Adipose tissue (tissue), 3 donors: ENCODE results near the gene SLC2A14. TPM values are rescaled to one million over a fixed set of nuclear protein-coding genes. Genes with fewer than 3 reads are reported as not detected.
"Not testable (repeated sequence)": the region's sequence is repeated elsewhere in the genome, so short reads cannot be mapped to it uniquely, and the experiment has no call there.

Experiments used
- H3K27ac ChIP-seq: one replicate; pipeline ENCODE4 v1.5.1; 2013; ENCODE audit warnings: low read depth, low read length
- WGBS, 3 donors: extraction: QIAGEN DNeasy Blood & Tissue Kit; methylation state at CpG; one replicate each; pipeline ENCODE4 v1.1.7; 2013; 5-methylcytosine and 5-hydroxymethylcytosine counted together
- polyA plus RNA-seq, 3 donors: library from polyadenylated mRNA; stranded (reverse); fragments of 200-250 nt; gene quantifications; one replicate each; pipeline ENCODE4 v1.2.3, GENCODE V29; 2013
- donor health status: healthy with polysubstance abuse.
- donor health status: Bipolar disorder and iron deficiency.
- donor health status: healthy.

Gene SLC2A14
- polyA plus RNA-seq, 3 donors = 0.13 to 5.3 TPM; not detected in 1

DNA sequence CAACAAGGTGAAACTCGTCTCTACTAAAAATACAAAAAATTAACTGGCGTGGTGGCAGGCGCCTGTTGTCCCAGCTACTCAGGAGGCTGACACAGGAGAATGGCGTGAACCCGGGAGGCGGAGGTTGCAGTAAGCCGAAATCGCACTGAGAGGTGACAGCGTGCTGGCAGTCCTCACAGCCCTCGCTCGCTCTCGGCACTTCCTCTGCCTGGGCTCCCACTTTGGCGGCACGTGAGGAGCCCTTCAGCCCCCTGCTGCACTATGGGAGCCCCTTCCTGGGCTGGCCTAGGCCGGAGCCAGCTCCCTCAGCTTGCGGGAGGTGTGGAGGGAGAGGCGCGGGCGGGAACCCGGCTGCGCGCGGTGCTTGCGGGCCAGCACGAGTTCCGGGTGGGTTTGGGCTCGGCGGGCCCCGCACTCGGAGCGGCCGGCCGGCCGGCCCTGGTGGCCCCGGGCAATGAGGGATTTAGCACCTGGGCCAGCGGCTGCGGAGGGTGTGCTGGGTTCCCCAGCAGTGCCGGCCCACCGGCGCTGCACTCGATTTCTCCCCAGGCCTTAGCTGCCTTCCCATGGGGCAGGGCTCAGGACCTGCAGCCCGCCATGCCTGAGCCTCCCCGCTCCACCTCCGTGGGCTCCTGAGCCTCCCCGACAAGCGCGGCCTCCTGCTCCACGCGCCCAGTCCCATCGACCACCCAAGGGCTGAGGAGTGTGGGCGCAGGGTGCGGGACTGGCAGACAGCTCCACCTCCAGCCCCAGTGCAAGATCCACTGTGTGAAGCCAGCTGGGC, 8.4 kb upstream of the SLC2A14 start:
- not testable (repeated sequence) for H3K27ac ChIP-seq
- 89 to 96% (median 94%) methylated on average over 37 to 52 of the region's 52 CpGs for WGBS, 3 donors

DNA sequence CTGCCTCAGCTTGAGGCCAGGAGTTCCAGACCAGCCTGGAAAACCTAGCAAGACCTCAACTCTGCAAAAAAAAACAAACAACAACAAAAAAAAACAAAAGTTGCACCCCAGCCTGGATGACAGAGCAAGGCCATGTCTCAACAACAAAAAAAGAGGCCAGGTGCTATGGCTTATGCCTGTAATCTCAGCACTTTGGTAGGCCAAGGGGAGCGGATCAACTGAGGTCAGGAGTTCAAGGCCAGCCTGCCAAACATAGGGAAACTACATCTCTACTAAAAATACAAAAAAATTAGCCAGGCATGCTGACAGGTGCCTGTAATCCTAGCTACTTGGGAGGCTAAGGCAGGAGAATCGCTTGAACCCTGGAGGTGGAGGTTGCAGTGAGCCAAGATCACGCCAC, 6.5 kb upstream of the SLC2A14 start:
- no peak overlapping the region for H3K27ac ChIP-seq
- 85 to 91% (median 88%) methylated on average over 3 of the region's 3 CpGs for WGBS, 3 donors

DNA sequence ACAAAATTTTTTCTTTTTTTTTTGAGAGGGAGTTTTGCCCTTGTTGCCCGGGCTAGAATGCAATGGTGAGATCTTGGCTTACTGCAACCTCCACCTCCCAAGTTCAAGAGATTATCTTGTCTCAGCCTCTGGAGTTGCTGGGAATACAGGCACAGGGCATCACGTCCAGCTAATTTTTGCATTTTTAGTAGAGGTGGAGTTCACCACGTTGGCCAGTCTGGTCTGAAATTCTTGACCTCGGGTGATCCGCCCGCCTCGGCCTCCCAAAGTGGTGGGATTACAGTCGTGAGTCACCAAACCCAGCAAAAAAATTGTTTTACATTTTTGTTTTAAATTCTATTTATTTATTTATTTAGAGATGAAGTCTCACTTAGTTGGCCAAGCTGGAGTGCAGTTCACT, 4.7 kb upstream of the SLC2A14 start:
- no peak overlapping the region for H3K27ac ChIP-seq
- 83 to 87% (median 85%) methylated on average over 8 of the region's 8 CpGs for WGBS, 3 donors

DNA sequence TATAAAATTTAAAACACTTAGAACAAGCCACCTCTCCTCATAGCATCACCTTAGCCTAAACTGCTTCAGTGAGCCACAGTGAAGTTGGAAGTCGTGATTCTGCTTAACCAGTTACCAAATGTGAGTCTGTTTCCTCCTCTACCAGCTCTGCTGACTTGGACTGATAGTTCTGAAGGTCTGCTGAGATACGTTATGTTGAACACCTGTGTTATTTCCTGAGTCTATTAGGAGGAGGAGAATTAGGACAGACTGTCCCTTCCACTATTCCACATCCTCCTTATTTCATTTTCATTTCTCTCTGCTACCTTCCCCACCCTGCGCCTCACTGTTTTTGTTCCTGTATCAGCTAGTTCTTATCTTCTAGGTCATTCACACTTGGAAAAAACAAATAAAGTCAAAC, 2.4 kb downstream of the SLC2A14 start:
- 24 to 56% (median 52%) methylated on average over 3 of the region's 3 CpGs for WGBS, 3 donors
- H3K27ac ChIP-seq = no peak overlapping the region

DNA sequence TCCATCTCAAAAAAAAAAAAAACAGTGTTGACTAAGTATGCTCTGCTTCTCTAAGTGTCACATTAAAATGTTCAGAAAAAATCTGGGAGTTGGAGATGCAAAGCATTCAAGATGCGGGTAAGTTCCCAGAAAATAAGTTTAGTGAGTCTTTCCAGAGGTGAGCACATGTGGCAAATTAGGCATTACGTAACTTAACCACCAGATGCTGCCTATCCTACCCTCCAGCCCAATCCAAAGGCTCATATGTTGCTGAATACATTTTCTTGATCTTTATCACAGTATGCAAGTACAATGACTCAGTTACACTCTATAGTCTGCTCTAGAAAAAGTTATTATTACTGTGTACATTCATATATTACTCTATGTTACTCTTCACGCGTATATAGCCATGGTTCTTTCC, 3.6 kb downstream of the SLC2A14 start:
- no peak overlapping the region for H3K27ac ChIP-seq
- WGBS, 3 donors = 91 to 93% (median 92%) methylated on average over 4 of the region's 4 CpGs

DNA sequence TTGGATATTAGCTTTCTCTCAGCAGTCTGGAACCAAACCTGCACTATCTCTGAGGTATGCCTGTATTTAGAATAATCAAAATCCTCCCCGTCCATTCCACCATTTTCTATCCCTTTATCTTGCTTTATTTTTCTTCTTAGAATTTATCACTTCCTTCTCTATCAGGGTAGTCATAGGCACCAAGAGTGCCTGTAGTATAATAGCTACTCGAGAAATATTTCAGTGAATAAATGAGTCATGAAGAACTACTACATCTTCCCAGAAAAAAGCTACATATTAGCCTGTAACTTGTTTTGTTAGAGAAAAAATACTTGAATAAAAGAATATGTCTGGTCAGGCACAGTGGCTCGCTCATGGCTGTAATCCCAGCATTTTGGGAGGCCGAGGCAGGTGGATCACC, 4.3 kb downstream of the SLC2A14 start:
- 77 to 89% (median 80%) methylated on average over 4 of the region's 4 CpGs for WGBS, 3 donors
- no peak overlapping the region for H3K27ac ChIP-seq

DNA sequence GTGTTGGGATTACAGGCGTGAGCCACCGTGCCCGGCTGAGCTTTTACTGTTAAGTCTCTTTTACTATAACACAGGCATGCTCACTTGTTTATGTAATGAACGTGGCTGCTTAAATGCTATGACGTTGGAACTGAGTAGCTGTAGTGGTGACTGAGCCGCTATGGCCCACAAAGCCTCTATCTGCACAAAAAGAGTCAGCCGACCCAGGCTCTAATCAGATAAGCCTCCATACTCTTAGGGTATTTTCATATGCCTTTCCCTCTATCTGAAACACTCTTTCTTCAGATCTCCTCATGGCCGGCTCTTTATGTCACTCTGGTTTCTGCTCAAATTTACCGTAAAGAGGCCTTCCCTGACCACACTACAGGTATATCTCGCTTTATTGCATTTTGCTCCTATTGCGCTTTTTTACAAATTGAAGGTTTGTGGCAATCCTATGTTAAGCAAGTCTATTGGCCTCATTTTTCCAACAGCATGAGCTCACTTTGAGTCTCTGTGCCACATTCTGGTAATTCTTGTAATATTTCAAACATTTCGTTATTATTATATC, 8.0 kb downstream of the SLC2A14 start:
- WGBS, 3 donors = 89 to 91% (median 90%) methylated on average over 12 of the region's 12 CpGs
- H3K27ac ChIP-seq = no peak overlapping the region

DNA sequence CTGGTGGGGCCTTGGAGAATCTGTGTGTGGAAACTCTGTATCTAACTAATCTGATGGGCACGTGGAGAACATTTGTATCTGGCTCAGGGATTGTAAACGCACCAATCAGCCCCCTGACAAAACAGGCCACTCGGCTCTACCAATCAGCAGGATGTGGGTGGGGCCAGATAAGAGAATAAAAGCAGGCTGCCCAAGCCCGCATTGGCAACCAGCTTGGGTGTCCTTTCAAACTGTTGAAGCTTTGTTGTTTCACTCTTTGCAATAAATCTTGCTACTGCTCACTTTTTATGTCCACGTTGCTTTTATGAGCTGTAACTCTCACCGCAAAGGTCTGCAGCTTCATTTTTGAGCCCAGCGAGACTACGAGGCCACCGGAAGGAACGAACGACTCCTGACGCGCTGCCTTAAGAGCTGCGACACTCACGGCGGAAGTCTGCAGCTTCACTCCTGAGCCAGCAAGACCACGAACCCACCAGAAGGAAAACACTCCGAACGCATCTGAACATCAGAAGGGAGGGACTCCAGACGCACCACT, 9.8 kb downstream of the SLC2A14 start:
- H3K27ac ChIP-seq = not testable (repeated sequence)
- WGBS, 3 donors = 67 to 82% (median 71%) methylated on average over 20 of the region's 20 CpGs

DNA sequence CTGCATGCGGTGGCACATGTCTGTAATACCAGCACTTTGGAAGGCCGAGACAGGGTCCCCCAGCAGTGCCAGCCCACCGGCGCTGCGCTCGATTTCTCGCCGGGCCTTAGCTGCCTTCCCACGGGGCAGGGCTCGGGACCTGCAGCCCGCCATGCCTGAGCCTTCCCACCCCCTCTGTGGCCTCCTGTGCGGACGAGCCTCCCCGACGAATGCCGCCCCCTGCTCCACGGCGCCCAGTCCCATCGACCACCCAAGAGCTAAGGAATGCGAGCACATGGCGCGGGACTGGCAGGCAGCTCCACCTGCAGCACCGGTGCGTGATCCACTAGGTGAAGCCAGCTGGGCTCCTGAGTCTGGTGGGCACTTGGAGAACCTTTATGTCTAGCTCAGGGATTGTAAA, 10.4 kb downstream of the SLC2A14 start:
- WGBS, 3 donors = 93 to 97% (median 97%) methylated on average over 17 to 24 of the region's 24 CpGs
- not testable (repeated sequence) for H3K27ac ChIP-seq

DNA sequence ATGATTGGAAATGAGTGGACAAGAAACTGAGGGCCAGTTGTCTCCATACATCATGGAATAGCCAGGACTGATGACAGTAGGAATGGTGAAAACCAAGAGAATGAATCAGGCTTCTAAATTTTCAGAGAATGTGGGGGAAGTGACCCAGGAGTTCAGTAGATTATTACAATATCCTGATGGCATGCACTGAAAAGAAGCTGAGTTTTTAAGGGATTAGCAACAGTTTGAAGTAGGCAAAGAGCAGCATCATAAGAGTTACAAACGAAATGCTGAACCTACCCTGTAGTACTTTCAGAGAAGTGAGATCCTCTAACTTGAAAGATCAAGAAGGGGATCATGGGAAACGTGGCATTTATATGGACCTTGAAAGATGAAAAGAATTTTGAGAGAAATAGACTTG, 13.2 kb downstream of the SLC2A14 start:
- no peak overlapping the region for H3K27ac ChIP-seq

DNA sequence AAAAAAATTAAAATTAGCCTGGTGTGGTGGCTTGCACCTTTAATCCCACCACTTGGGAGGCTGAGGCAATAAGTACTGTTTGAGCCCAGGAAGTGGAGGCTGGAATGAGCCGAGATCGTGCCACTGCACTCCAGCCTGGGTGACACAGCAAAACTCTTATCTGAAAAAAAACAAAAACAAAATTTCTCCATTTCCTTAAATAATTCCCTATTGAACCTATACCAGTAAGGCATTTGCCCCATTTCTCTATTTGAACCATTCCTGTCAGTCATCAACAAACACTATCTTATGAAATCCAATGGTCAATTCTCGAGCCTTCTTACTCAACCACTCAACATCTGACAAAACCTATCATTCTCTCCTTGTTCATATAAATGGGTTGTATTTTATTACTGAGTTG, 14.7 kb downstream of the SLC2A14 start:
- 59 to 83% (median 63%) methylated on average over 3 of the region's 3 CpGs for WGBS, 3 donors
- no peak overlapping the region for H3K27ac ChIP-seq

More for the DNA sequence above, 13.2 kb downstream of the SLC2A14 start:
- 28 to 36% (median 30%) methylated on average over 2 of the region's 2 CpGs for WGBS, 3 donors

DNA sequence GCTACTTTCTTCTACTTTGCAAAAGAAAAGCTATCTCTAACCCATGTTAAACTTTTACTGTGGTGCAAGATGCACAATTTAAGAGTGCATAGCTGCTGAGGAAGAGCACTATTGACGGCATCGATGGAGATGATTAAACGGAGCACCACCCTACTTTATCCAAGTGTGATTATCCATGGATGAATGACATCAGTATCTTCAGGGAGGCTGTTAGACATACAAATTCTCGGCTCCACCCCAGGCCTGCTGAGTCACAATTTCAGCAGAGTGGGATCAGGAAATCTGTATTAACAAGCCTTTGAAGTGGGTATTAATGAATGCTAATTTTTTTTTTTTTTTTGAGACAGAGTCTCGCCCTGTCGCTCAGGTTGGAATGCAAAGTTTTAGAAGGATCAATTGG, 16.2 kb downstream of the SLC2A14 start:
- no peak overlapping the region for H3K27ac ChIP-seq
- 81 to 89% (median 81%) methylated on average over 6 of the region's 6 CpGs for WGBS, 3 donors

DNA sequence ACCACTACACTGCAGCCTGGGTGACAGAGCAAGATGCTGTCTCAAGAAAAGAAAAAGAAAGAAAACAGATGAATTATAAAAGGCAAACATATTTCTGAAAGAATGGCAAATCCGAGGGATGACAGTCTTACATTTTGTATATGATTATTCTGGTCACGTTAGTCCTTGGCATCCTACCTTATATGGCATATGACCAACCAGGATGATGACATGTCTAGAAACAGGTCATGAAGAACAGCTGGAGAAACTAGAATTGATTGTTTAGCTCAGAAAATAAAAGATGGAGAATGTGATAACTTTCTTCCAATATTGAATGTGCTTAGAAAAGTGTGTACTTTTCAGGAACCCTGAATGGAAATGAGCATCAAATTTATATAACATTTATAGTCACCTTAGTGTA, 19.2 kb downstream of the SLC2A14 start:
- WGBS, 3 donors = 67 to 79% (median 76%) methylated on average over 2 of the region's 2 CpGs
- no peak overlapping the region for H3K27ac ChIP-seq

DNA sequence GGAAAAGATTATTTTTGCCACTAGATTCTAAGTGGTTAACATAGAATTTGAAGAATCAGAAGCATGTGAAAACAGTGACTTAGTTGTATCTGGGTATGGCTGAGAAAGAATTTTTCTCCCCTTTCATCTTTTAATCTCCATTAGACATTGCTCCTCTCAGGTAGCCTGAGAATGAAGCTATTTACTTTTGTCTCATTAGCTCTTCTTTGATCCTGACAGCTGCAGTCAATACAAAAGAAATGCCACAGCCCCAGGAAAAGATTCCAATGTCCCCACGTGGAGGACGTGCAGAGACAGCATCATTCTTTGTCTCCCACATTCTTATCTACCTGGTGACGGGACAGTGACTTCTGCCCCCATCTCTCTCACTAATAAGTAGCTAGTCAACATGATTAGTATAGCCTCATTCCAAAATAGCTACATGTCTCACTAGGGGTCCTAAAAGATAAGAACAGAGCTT, 21.1 kb downstream of the SLC2A14 start:
- not testable (repeated sequence) for H3K27ac ChIP-seq
- WGBS, 3 donors = 64 to 74% (median 73%) methylated on average over 3 of the region's 3 CpGs

DNA sequence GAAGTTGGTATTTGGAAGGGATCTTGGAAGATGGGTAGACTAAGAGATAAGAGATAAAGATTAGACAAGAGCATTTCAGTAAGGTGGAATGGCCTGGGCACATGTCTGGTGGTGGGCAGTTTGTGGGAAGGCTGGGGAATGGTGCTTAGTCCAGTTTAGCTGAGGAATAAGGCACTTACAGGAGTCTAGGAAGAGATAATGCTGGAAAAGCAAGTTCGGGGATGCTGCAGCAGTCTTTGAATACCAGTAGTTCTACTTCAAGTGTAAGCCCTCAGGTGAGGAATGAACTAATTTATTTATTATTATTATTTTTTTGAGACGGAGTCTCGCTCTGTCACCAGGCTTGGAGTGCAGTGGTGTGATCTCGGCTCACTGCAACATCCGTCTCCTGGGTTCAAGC, 22.6 kb downstream of the SLC2A14 start:
- H3K27ac ChIP-seq = not testable (repeated sequence)
- 96 to 98% (median 97%) methylated on average over 5 of the region's 5 CpGs for WGBS, 3 donors

DNA sequence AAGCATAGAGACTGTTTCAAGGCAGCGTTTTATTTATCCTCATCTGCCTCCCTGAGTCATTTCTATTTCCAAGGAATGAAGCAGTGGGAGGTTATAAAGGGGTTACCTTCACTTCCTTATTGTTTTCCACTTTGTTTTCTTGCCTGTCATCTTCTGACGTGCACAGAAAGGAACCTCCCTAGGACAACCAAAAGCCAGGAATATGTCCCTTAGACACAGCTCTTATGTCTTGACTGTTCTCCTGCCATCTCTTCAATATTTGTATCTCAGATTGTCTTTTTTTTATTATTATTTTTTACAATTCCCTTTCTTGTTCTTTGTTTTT, 24.7 kb downstream of the SLC2A14 start:
- not testable (repeated sequence) for H3K27ac ChIP-seq
- 8 to 39% (median 20%) methylated on average over 2 of the region's 2 CpGs for WGBS, 3 donors

DNA sequence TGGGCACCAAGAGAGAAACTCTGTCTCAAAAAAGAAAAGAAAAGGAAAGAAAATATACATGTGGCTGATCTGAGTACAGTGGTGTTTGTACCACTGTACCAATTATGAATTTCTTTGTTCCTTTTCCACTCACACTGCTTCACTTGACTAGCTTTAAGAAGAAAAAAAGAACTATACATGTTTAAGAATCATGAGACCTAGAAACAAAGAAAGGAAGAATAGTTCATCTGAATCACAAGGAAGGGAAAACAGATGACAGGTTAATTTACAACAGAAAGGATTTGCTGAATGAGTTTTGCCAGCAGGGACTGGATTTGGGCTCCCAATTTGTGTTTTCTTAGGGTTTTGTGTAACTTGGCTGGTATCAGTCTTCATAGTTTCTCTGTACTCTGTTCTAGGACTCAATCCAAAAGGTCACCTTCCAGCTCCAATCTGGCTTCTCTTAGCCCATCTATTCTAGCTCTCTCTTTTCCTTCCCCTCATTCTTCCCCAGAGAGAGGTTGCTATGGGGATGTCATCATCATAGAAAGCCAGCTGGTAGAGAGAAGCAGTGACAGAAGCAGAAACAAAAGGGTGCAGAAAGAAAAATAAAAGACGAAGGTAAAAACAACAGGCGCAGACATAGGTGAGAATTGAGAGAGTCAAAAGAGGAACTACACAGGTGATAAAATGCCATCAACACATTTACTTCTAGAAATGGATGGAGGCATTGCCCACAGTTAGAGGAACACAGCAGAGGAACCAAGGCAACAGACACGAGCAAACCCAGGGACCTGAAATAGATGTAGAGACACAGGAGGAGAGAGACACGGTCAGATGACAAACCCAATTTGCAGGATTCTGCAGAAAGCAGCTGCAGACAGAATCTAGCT, 25.3 kb downstream of the SLC2A14 start:
- H3K27ac ChIP-seq = not testable (repeated sequence)
- WGBS, 3 donors = 21 to 61% (median 27%) methylated on average over 2 of the region's 4 CpGs

DNA sequence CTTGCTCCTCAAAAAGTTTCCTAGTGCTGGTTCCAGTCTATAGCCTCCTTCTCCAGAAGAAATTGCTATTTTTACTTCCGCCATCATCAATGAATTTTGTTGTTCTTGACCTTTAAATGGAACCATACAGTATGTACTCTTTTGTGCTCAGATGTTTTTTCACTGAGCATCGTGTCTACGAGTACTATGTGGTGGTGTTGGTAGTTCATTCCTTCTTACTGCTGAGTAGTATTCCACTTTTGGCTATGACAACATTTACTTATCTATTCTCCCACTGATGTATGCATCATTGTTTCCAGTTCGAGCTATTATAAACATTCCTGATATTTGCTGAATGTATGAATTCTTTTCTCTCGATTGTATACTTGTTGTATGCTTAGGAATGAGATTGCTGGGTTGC, 28.6 kb downstream of the SLC2A14 start:
- 62 to 87% (median 83%) methylated on average over 5 of the region's 5 CpGs for WGBS, 3 donors
- H3K27ac ChIP-seq = no peak overlapping the region

DNA sequence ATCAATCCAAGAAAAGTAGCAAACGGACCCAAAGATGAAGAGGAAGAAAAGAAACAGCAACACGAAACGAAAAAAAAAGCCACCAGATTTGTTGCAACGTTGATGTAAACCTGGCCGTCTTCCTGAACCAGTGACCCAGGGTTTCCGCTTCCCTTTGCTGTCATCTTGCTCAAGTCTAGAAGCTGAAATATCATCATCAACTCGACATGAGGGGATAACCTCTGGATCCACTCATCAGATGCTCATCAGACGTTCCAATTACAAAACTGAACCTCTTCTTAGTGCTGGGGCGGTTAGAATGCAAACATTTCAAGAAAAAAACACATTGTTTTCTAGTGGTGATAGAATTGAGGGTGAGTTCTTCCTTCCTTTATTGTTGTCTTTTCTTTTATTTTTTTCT, 29.1 kb downstream of the SLC2A14 start:
- H3K27ac ChIP-seq = not testable (repeated sequence)
- 15 to 29% (median 16%) methylated on average over 3 to 4 of the region's 9 CpGs for WGBS, 3 donors
